HCT116 (cell line): Measurements from ENCODE around the gene CNTNAP5. TPM values are rescaled to one million over a fixed set of nuclear protein-coding genes. Genes with fewer than 3 reads are reported as not detected.

Experiments used
- ATAC-seq: fragments of 200-7000 bp; cut with Tn5 transposase; 2 replicates; pipeline ENCODE4 v1.9.1; 2020; ENCODE audit warnings: mild to moderate bottlenecking, moderate library complexity
- BruUV-seq: library from RNA; stranded (reverse); fragments of 400-500 nt; replicated peaks from 2 replicates; lab custom pipeline; 2021; lab: Mats Ljungman, UMichigan
- CTCF ChIA-PET: fragments of 300-600 bp; sonication (Branson Sonifier 250); formaldehyde crosslinking; loops from one replicate; lab custom pipeline; 2021; ENCODE audit warnings: antibody characterized with exemption; lab: Charles Lee
- POLR2A ChIA-PET: fragments of 300-600, 350-600 bp; sonication (Branson Sonifier 250); formaldehyde crosslinking; loops from one replicate; lab custom pipeline; 2021; ENCODE audit warnings: antibody characterized with exemption; lab: Charles Lee
- RAD21 ChIA-PET, 2 experiments: fragments of 300-600 bp; sonication (Branson Sonifier 250); formaldehyde crosslinking; loops; one replicate each; lab custom pipeline; 2023; ENCODE audit warnings: low total read pairs in 2 of 2; ENCODE audit not compliant: uncharacterized antibody in 2 of 2, unreplicated experiment in 2 of 2, low non-redundant PET in 1 of 2; lab: Charles Lee
- DNase-seq: peaks from one replicate; pipeline ENCODE4 v3.0.0-alpha.2; 2010; ENCODE audit warnings: low read depth, low spot score
- H2AFZ ChIP-seq: fragments of 200-600 bp; shearing (Covaris generic), sonication (generic); 2 replicates; pipeline ENCODE4 v1.6.1; 2017; ENCODE audit warnings: low read depth, mixed run types, mixed read lengths, antibody characterized with exemption, low read length; ENCODE audit not compliant: poor library complexity, severe bottlenecking
- H3K27ac ChIP-seq: 2 replicates; pipeline ENCODE4 v1.5.1; 2012; ENCODE audit warnings: low read depth, low read length
- H3K27me3 ChIP-seq: fragments of 200-600 bp; sonication (generic); 2 replicates; pipeline ENCODE4 v1.6.1; 2016; ENCODE audit warnings: mixed run types, low read length, mixed read lengths; ENCODE audit not compliant: insufficient read depth
- H3K36me3 ChIP-seq, 2 experiments: fragments of 200-500 bp in 1 of 2; fragments of 200-600 bp in 1 of 2; sonication (Bioruptor generic) in 1 of 2; sonication (generic) in 1 of 2; 2 replicates each; pipeline versions ENCODE4 v1.5.1 to v1.6.1; 2014 to 2016; ENCODE audit warnings: low read length in 2 of 2, inconsistent platforms in 1 of 2, mixed read lengths in 1 of 2, mixed run types in 1 of 2; ENCODE audit not compliant: insufficient read depth in 2 of 2, control insufficient read depth in 1 of 2
- H3K4me1 ChIP-seq, 2 experiments: fragments of 200-600 bp in 1 of 2; sonication (generic) in 1 of 2; 2 replicates each; pipeline versions ENCODE4 v1.5.1 to v1.6.1; 2012 to 2017; ENCODE audit warnings: low read length in 2 of 2, inconsistent platforms in 1 of 2, mild to moderate bottlenecking in 1 of 2, mixed read lengths in 1 of 2, mixed run types in 1 of 2, moderate library complexity in 1 of 2; ENCODE audit not compliant: insufficient read depth in 2 of 2, control insufficient read depth in 1 of 2
- H3K4me2 ChIP-seq: fragments of 200-600 bp; sonication (generic); 2 replicates; pipeline ENCODE4 v1.6.1; 2017; ENCODE audit warnings: mixed run types, low read length, mixed read lengths
- H3K4me3 ChIP-seq, 2 experiments: fragments of 200-600 bp in 1 of 2; sonication (generic) in 1 of 2; replicated peaks in 1 of 2; 2 replicates each; pipeline ENCODE4 v1.5.1; 2011 to 2016; ENCODE audit warnings: low read length in 2 of 2, control low read depth in 1 of 2, low read depth in 1 of 2, mild to moderate bottlenecking in 1 of 2, mixed read lengths in 1 of 2, mixed run types in 1 of 2
- H3K79me2 ChIP-seq: fragments of 200-600 bp; sonication (generic); 2 replicates; pipeline ENCODE4 v1.6.1; 2017; ENCODE audit warnings: mild to moderate bottlenecking, mixed run types, low read length, moderate library complexity, mixed read lengths; ENCODE audit not compliant: insufficient read depth
- H3K9ac ChIP-seq: fragments of 200-600 bp; sonication (generic); 2 replicates; pipeline ENCODE4 v1.6.1; 2016; ENCODE audit warnings: low read length, mixed read lengths
- H3K9me2 ChIP-seq: fragments of 200-600 bp; sonication (generic), shearing (Covaris generic); 2 replicates; pipeline ENCODE4 v1.6.1; 2017; ENCODE audit warnings: mixed run types, mild to moderate bottlenecking, moderate library complexity; ENCODE audit not compliant: insufficient read depth
- H3K9me3 ChIP-seq, 2 experiments: fragments of 200-500 bp in 1 of 2; fragments of 200-600 bp in 1 of 2; sonication (Bioruptor generic) in 1 of 2; sonication (generic) in 1 of 2; 2 replicates each; pipeline ENCODE4 v1.6.1; 2014 to 2017; ENCODE audit warnings: low read length in 2 of 2, mixed read lengths in 2 of 2, inconsistent platforms in 1 of 2, low read depth in 1 of 2, mild to moderate bottlenecking in 1 of 2, mixed run types in 1 of 2, moderate library complexity in 1 of 2; ENCODE audit not compliant: control insufficient read depth in 1 of 2, insufficient read depth in 1 of 2
- H4K20me1 ChIP-seq: fragments of 200-600 bp; sonication (generic), shearing (Covaris generic); 2 replicates; pipeline ENCODE4 v1.6.1; 2017; ENCODE audit warnings: mixed run types, mild to moderate bottlenecking, moderate library complexity; ENCODE audit not compliant: insufficient read depth
- ATF3 ChIP-seq: IDR thresholded peaks from 2 replicates; pipeline ENCODE4 v1.6.1; 2012
- CEBPB ChIP-seq: IDR thresholded peaks from 2 replicates; pipeline ENCODE4 v1.6.1; 2012; ENCODE audit warnings: low read depth
- CTCF ChIP-seq, 3 experiments: fragments of 200-600 bp in 1 of 3; sonication (generic) in 1 of 3; IDR thresholded peaks in 2 of 3; conservative IDR thresholded peaks in 1 of 3; 2 replicates each; pipeline ENCODE4 v1.5.1; 2012 to 2017; ENCODE audit warnings: low read depth in 2 of 3, low read length in 2 of 3, antibody characterized with exemption in 1 of 3, borderline replicate concordance in 1 of 3, control low read depth in 1 of 3, mild to moderate bottlenecking in 1 of 3, mixed read lengths in 1 of 3, mixed run types in 1 of 3, moderate library complexity in 1 of 3; ENCODE audit not compliant: insufficient read depth in 1 of 3
- EGR1 ChIP-seq: IDR thresholded peaks from 2 replicates; pipeline ENCODE4 v1.6.1; 2012; ENCODE audit warnings: low read depth
- ELF1 ChIP-seq: IDR thresholded peaks from 2 replicates; pipeline ENCODE4 v1.6.1; 2012; ENCODE audit warnings: low read depth, borderline replicate concordance
- EZH2 ChIP-seq: fragments of 200-600 bp; sonication (generic); IDR thresholded peaks from 2 replicates; pipeline ENCODE4 v1.6.1; 2017; ENCODE audit warnings: antibody characterized with exemption, mixed run types
- EZH2phosphoT487 ChIP-seq: fragments of 200-600 bp; IDR thresholded peaks from 2 replicates; pipeline ENCODE4 v1.6.1; 2018; ENCODE audit warnings: antibody characterized with exemption, borderline replicate concordance
- FOSL1 ChIP-seq: IDR thresholded peaks from 2 replicates; pipeline ENCODE4 v1.6.1; 2012; ENCODE audit warnings: low read depth
- JUND ChIP-seq: IDR thresholded peaks from 2 replicates; pipeline ENCODE4 v1.6.1; 2012
- MAX ChIP-seq: IDR thresholded peaks from 2 replicates; pipeline ENCODE4 v1.6.1; 2012
- POLR2A ChIP-seq: IDR thresholded peaks from 2 replicates; pipeline ENCODE4 v1.7.0; 2011; ENCODE audit warnings: borderline replicate concordance; ENCODE audit not compliant: insufficient read depth, insufficient read length; ENCODE audit errors: extremely low read depth
- POLR2AphosphoS5 ChIP-seq: IDR thresholded peaks from 2 replicates; pipeline ENCODE4 v1.6.1; 2011; ENCODE audit warnings: mild to moderate bottlenecking, low read depth, low read length, moderate library complexity
- RAD21 ChIP-seq: IDR thresholded peaks from 2 replicates; pipeline ENCODE4 v1.6.1; 2012; ENCODE audit warnings: low read depth, mild to moderate bottlenecking
- REST ChIP-seq: IDR thresholded peaks from 2 replicates; pipeline ENCODE4 v1.6.1; 2012; ENCODE audit warnings: low read depth
- SP1 ChIP-seq: IDR thresholded peaks from 2 replicates; pipeline ENCODE4 v1.6.1; 2012; ENCODE audit warnings: low read depth
- SRF ChIP-seq: IDR thresholded peaks from 2 replicates; pipeline ENCODE4 v1.6.1; 2012; ENCODE audit warnings: low read depth
- ZBTB33 ChIP-seq: IDR thresholded peaks from 2 replicates; pipeline ENCODE4 v1.6.1; 2011; ENCODE audit warnings: mild to moderate bottlenecking, low read length, moderate library complexity; ENCODE audit not compliant: insufficient replicate concordance; ENCODE audit errors: extremely low read depth
- ZFX ChIP-seq: fragments of 450-650 bp; IDR thresholded peaks from 2 replicates; pipeline ENCODE4 v1.6.1; 2017
- intact Hi-C: fragments of 100-400 bp; cut with micrococcal nuclease; formaldehyde crosslinking; loops from 2 replicates; pipeline ENCODE4 v1.10.0; 2022
- total RNA-seq: library from RNA; stranded (reverse); gene quantifications from one replicate; pipeline ENCODE4 v1.2.1, GENCODE V29; 2021; ENCODE audit not compliant: unreplicated experiment

The CNTNAP5 gene
- total RNA-seq, 1 experiment from 2014 or later: not detected

- TF ChIP-seq REST (no peak), EZH2phosphoT487 (no peak)
Observed at GRCh38 chr2:124335058-124335457, 310.0 kb downstream of the CNTNAP5 start (continued).

GRCh38 chr2:124339709-124340108, 314.6 kb downstream of the CNTNAP5 start:
- peaks cover 13 to 20% of the 10 kb centered on the region in 2 experiments; a peak in 2 of 4 replicates for H3K9me3 ChIP-seq
- H3K4me3 ChIP-seq: no peak overlapping the region
- no peaks in the 10 kb centered on the region for H3K79me2 ChIP-seq
- TF ChIP-seq ZFX: no peak
- no peak for TF ChIP-seq FOSL1
- no peak for TF ChIP-seq CEBPB
- no peak for TF ChIP-seq POLR2A
- no peak for TF ChIP-seq ZBTB33
- no peak for TF ChIP-seq SRF
- no peak for TF ChIP-seq EZH2phosphoT487
- TF ChIP-seq MAX: no peak
- TF ChIP-seq EGR1: no peak
- no peak for TF ChIP-seq EZH2
- TF ChIP-seq SP1: no peak
- no peak for TF ChIP-seq RAD21
- no peak for TF ChIP-seq POLR2AphosphoS5
- TF ChIP-seq ATF3: no peak
- no peak for TF ChIP-seq CTCF (IDR thresholded peaks at IDR 0.05 in 2 of 3, conservative IDR thresholded peaks at IDR 0.05 in 1 of 3; ENCODE audit: borderline replicate concordance in 1 of 3, insufficient read depth in 1 of 3, low read depth in 2 of 3, low read length in 2 of 3)
- TF ChIP-seq ELF1: no peak
- no peak for TF ChIP-seq JUND
- no peak overlapping the region for H3K27ac ChIP-seq
- ATAC-seq: no peak
- no peak overlapping the region for H3K4me2 ChIP-seq
- H2AFZ ChIP-seq: no peak overlapping the region
- no peaks in the 10 kb centered on the region for H3K4me1 ChIP-seq
- CTCF ChIA-PET: no interaction called here
- intact Hi-C loops: no loop called here
- no peaks in the 10 kb centered on the region for H4K20me1 ChIP-seq
- no peak for DNase-seq
- POLR2A ChIA-PET: no interaction called here
- no TSS peak for BruUV-seq
- H3K9ac ChIP-seq: no peak overlapping the region
- H3K9me2 ChIP-seq: no peaks in the 10 kb centered on the region
- RAD21 ChIA-PET: no interaction called here
- H3K36me3 ChIP-seq: no peaks in the 10 kb centered on the region
- H3K27me3 ChIP-seq: no peaks in the 10 kb centered on the region
